ENCODE results near the gene ARHGAP30. TPM values are rescaled to one million over a fixed set of nuclear protein-coding genes. Genes with fewer than 3 reads are reported as not detected.

Gene ARHGAP30
- total RNA-seq, 4 donors from 2014 or later = 6.0 to 46.9 (median 17.6) TPM

DNA sequence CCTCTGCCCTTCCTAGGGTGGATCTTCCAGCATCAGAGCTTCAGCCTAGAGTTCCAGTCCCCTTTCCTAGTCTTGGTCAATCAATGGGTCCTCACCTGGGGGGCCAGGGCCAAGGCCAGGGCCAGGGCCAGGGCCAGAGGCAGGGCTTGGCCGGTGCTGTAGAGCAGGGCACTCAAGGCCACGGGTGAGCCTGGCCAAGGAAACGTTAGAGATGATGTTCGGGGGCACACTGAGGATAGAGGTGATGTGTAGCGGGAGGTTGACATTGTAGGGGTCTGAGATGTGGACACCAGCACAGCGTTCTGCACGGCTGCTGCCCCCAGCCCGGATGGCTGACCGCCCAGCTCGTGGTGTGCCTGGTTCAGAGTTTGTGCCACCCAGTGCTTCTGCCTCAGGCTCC is 18.5 kb downstream of the ARHGAP30 start:
- TF ChIP-seq, protein P1, sequence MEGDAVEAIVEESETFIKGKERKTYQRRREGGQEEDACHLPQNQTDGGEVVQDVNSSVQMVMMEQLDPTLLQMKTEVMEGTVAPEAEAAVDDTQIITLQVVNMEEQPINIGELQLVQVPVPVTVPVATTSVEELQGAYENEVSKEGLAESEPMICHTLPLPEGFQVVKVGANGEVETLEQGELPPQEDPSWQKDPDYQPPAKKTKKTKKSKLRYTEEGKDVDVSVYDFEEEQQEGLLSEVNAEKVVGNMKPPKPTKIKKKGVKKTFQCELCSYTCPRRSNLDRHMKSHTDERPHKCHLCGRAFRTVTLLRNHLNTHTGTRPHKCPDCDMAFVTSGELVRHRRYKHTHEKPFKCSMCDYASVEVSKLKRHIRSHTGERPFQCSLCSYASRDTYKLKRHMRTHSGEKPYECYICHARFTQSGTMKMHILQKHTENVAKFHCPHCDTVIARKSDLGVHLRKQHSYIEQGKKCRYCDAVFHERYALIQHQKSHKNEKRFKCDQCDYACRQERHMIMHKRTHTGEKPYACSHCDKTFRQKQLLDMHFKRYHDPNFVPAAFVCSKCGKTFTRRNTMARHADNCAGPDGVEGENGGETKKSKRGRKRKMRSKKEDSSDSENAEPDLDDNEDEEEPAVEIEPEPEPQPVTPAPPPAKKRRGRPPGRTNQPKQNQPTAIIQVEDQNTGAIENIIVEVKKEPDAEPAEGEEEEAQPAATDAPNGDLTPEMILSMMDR (IDR thresholded peaks at IDR 0.05; ENCODE audit: low read depth) = no peak

DNA sequence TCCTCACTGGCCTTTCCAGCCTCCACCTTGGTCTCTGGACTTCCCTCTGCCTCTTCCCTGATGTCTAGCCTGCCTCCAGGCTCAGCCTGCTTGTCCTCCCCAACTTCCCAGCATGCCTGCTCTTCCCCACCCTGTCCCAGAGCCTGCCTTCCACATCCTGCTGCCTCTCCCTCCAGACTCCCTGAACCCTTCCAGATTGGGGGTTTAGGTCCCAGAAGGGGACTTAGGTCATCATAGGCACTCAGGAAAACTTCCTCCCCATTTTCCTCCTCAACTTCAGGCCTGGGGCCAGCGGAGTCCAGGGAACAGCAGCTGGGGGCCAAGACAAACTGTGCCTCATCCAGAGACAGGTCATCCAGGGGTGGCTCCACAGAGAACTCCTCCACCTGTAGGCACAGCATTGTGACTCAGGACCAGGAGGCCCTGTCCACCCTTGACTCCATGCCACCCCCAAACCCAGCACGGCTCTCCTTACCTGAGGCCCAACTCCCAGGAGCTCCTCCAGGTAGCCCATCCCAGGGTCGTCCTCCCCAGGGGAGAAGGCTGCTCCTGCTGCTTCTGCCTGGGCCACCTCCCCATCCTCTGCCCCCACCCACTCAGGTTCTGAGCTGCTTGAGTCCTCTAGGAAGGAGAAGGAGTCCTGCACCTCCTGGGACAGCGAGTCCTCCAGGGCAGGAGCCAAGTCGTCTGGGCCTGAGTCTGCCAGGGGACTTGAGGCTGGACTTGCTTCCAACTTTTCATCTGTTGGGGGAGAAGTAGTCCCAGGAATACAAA is 20.6 kb downstream of the ARHGAP30 start:
- TF ChIP-seq, protein P1 (IDR thresholded peaks at IDR 0.05; ENCODE audit: low read depth) = no peak

DNA sequence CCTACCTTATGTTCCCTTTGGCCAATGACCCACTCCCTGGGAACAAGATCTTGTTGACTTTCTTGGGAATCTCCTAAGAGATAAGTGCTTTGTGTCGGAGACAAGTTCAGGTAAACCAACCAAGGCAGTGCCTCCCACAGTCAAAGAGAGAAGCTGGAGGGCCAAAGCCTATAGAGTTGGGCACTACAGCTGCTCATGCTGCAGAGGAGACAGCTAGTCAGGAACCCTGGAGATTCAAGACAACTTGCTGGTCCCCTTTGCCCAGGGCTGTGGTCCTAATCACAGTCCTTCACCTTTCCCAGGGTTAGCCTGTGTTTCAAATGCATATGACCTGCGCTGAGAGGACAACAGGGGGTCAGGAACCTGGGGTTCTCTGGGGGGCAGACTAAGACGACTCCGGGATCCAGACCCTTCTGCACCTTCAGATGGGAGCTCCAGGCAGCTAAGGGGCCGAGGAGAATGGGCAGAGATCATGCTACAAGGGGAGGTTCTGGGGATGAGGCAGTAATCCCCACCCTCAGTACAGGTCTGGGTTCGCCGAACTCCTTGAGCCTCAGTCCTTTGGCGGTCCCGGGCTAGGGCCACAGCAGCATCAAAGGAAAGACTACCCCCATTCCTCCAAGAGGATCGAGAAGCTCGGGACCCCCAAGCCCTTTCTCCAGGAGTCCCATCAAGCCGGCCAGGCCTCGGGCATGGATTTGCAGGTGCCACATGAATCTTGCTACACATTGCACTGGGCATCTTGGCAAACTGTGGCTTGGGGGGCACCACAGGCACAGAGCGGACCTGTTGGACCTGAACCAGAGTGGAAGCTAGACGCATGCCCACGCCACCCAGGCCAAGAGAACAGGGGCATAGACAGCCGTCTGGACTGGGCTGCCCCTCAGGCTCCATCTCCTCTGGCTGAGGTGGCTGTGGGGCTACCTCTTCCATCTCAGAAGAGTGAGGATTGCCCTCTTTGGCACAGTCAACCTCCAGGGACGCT is 22.0 kb downstream of the ARHGAP30 start:
- TF ChIP-seq, protein P1 (IDR thresholded peaks at IDR 0.05; ENCODE audit: low read depth) = no peak

DNA sequence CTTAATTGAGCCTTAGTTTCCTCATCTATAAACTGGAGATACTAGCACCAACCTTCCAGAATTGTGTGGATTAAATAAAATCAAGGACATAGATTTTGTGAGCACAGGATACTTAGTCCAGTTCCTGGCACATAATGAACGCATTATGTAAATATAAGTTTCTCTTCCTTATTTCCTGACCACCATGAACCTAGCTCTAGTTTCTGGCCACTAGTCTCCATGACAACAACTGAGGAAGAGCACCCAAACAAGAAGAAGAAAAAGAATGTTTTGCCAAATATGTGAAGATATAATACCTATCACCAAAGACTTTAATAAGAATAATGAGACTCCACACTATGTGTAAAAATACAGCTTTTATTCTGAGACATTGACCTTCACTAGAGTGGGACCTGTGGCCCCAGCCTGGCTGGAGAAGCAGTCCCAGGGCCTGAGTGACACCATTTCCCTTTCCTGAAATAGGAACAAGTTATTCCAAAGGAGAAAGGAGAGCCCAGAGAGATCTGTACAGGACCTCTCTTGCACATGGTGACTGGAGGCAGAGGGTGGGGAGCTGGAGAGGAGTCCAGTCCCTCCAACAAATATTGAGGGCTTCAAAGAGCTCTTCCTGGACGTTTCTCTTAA is 23.0 kb downstream of the ARHGAP30 start:
- TF ChIP-seq, protein P1 (IDR thresholded peaks at IDR 0.05; ENCODE audit: low read depth) = no peak

DNA sequence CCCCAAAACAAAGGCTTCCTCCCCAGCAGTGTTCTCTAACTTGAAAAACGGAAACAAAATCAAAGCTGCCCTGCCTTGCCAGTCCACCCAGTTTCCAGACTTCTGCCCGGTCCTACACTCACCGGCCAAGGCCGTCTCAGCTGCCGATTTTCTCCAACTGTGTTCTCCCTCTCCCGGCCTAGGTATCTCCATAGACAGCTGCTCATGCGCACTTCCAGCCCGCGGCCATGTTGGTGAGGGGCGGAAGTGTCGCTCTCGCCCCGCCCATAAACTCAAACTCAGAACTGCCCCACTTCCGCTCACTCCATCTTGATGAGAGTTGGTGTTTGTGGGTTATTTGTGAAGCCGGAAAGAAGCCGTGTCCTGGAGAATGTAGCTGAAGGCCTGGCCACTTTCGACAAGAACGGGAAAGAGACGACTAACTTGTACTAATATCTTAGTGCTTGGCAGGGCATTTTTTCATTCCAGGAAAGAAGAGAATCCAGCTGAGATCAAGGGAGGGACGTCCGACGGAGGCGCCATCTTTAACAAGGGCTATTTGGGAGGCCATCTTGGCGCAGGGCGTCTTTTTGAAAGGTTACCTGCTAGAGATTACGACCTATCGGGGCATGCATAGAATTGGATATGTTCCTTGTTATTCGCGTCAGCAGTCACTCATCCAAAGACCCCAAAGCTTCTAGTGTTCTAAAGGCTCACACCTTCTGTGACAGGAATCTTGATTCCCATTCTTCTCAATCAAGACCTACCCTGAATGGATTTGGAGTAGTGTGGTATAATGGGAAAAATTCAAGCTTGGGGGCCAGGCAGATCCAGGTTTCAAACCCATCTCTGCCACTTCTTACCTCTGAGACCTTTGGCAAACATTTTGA is 23.7 kb downstream of the ARHGAP30 start, which contains the start of gene USF1:
Gene USF1, minus strand, starts transcription at position 242 of the 869 bp plus-strand sequence. CDS start 2,702 bp downstream, outside the sequence.
- TF ChIP-seq, protein P1 (IDR thresholded peaks at IDR 0.05; ENCODE audit: low read depth) = no peak

DNA sequence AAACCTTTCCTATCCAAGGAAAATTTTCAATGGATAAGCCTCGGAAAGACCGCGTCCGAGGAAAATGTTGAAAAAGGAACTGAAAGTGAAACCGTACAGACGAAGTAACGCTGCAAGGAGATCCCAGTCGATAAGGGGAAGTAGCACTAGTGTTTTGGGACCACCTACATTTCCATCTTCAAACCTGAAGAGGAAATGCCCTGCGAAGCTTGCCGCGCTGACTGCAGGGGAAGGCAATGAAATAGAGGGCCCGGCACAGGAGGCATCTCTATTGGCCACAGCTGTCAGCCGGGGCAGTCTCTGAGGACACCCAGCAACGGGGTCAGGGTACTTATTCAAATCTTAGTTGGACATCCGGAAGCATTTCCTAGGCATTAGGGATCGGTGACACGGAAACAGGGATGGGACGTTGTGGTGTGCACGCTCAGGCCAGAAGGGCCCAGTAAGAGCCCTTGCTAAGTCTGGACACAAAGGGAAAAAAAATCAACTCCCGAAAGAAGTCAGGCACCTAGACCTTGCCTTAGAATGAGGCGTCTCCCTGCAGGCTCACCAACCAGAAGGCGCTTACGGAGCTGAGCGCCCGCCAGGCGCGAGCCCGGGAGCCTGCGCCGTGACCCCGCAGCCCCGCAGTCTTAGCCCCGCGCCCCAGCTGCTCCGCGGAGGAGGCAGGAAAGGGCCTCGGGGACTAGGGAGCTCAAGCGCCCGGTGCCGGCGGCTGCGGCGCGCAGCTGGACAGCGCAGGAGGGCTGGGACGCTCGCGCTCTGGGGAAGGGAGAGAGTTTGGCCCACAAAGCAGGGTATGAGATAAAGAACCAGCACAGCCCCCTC is 24.6 kb downstream of the ARHGAP30 start:
- TF ChIP-seq, protein P1 (IDR thresholded peaks at IDR 0.05; ENCODE audit: low read depth) = no peak

Measured in subcutaneous adipose tissue (tissue), 4 donors.